ENCODE results near the gene PLCB1.

The PLCB1 gene

DNA sequence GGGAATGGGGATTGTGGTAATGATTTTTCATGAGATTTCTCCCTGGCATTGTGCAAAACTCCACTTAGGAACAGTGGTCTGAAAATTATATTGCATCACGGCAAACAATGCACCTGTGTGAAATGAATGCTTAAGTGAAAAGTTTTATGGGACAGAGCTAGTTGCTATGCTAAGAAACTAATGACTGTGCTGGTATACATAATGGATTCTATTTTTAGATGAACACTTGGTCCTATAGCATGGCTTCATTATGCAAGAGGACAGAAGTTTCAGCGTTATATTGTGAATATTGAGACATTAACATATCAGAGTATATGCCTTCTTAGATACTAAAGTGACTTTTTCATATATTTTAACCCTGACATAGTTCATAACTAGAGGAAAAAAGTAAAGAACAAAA, 30.5 kb downstream of the PLCB1 start:
- Mint-ChIP-seq H3K4me1 (ENCODE audit: low read depth) (peaks cover 7% of the 10 kb centered on the region), H3K9me3 (ENCODE audit: low read depth) (no peaks in the 10 kb centered on the region), H3K36me3 (peaks cover 4% of the 10 kb centered on the region), H3K27me3 (peaks cover 2% of the 10 kb centered on the region), H3K27ac (no peak overlapping the region), H3K4me3 (no peak overlapping the region)

DNA sequence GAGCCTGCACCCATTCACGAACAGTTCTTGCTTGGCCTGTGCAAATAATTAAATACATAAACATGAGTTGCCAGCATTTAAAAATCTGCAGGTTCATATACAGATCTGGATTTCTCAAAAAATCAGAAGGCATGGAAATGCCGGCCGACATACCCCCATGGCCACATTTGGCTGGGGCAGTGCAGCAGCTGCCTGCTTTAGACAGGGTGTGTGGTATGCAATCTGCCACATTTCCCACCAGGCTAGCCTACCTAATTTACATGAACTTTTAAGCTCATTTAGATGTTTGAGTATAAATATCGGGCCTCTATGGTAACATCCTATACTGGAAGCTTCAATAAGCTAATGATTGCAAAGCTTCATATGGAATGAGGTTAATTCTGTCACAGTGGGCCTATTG, 31.5 kb downstream of the PLCB1 start:
- peaks cover 7% of the 10 kb centered on the region for H3K4me1 Mint-ChIP-seq (ENCODE audit: low read depth)
- no peaks in the 10 kb centered on the region for H3K36me3 Mint-ChIP-seq
- no peak overlapping the region for H3K4me3 Mint-ChIP-seq
- H3K9me3 Mint-ChIP-seq (ENCODE audit: low read depth) = no peaks in the 10 kb centered on the region
- H3K27ac Mint-ChIP-seq = no peak overlapping the region
- no peaks in the 10 kb centered on the region for H3K27me3 Mint-ChIP-seq

DNA sequence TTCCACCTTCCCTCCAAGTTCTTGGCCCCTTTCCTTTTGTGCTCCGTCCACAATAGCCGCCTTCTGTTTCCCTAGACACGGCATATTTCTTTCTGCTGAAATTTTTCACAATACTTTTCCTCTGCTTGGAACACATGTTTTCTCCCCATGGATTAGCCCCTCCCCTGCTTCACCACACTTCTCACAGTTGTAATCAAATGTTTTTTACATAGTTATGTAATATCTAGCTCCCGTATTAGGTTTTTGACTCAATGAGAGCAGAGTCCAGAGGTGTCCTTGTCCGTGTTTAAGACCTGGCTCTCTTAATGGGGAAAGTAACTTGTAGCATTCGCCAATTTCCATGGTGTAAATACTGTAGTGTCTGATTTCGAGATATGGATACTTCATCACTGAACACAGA, 34.7 kb downstream of the PLCB1 start:
- Mint-ChIP-seq H3K4me1 (ENCODE audit: low read depth) (peaks cover under 1% of the 10 kb centered on the region), H3K36me3 (no peaks in the 10 kb centered on the region), H3K27me3 (no peaks in the 10 kb centered on the region), H3K4me3 (no peak overlapping the region), H3K9me3 (ENCODE audit: low read depth) (no peaks in the 10 kb centered on the region), H3K27ac (no peak overlapping the region)

DNA sequence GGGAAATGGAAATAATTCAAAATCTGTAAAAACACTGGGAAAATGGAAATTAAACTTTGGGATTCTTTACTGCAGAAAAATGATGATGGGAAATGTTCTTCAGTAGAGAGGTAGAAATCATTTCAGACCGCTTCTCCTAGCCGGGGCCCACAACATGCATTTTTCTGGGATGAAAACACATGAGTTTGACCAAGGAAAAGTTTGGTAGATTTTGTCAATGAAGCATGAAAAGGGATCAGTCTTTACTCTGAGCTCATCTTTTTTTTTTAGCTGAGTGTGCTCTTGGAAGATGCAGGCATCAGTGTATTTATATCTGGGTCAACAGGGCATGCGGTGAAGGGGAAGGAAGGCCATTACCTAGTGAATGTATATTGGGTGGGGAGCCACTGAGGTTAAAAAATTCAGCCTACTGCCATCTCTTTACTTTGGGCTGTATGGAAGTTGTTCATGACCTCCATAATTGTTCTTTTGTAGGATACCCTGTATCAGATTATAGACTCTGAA, 36.8 kb downstream of the PLCB1 start:
- H3K36me3 Mint-ChIP-seq = no peaks in the 10 kb centered on the region
- H3K27me3 Mint-ChIP-seq = no peaks in the 10 kb centered on the region
- no peaks in the 10 kb centered on the region for H3K4me1 Mint-ChIP-seq (ENCODE audit: low read depth)
- H3K4me3 Mint-ChIP-seq = no peak overlapping the region
- H3K9me3 Mint-ChIP-seq (ENCODE audit: low read depth) = no peaks in the 10 kb centered on the region
- no peak overlapping the region for H3K27ac Mint-ChIP-seq

DNA sequence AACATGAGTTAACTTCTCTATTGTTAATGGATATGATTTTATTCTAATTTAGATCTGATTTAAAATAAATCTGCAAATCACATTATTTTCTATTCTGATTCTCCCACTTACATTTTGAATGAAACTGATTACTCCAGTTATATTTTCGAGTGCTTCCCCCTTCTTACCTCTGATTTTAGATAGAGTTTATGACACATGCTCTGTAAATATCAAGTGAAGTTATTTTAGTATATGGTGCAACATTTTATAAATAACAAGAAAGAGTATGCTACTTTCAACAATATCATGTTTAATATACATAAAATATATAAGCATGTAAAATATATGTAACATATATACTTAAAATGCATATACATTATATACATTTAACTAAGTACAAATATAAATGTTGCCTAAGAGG, 38.9 kb downstream of the PLCB1 start:
- H3K36me3 Mint-ChIP-seq = no peaks in the 10 kb centered on the region
- H3K27me3 Mint-ChIP-seq = no peaks in the 10 kb centered on the region
- no peak overlapping the region for H3K27ac Mint-ChIP-seq
- H3K4me1 Mint-ChIP-seq (ENCODE audit: low read depth) = no peaks in the 10 kb centered on the region
- no peaks in the 10 kb centered on the region for H3K9me3 Mint-ChIP-seq (ENCODE audit: low read depth)
- no peak overlapping the region for H3K4me3 Mint-ChIP-seq

DNA sequence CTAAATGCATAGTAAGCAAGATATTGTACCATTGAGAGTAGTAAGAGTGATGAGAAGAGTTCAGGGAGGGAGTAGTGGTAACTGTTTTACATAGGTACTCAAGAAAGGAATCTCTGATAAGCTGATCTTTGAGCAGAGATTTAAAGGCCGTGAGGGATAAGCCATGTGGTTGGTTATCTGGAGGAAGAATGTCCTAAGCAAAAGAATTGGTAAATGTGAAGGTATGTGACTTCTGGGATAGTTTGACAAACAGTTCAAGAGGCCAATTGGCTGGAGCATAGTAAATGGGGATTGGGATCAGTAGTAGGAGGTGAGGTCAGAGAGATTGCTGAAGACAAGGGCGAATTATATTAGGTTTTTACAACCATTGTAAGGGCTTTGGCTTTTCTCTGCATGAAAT, 40.1 kb downstream of the PLCB1 start:
- H3K4me3 Mint-ChIP-seq = no peak overlapping the region
- H3K36me3 Mint-ChIP-seq = no peaks in the 10 kb centered on the region
- H3K9me3 Mint-ChIP-seq (ENCODE audit: low read depth) = no peaks in the 10 kb centered on the region
- no peaks in the 10 kb centered on the region for H3K27me3 Mint-ChIP-seq
- H3K27ac Mint-ChIP-seq = no peak overlapping the region
- no peaks in the 10 kb centered on the region for H3K4me1 Mint-ChIP-seq (ENCODE audit: low read depth)

DNA sequence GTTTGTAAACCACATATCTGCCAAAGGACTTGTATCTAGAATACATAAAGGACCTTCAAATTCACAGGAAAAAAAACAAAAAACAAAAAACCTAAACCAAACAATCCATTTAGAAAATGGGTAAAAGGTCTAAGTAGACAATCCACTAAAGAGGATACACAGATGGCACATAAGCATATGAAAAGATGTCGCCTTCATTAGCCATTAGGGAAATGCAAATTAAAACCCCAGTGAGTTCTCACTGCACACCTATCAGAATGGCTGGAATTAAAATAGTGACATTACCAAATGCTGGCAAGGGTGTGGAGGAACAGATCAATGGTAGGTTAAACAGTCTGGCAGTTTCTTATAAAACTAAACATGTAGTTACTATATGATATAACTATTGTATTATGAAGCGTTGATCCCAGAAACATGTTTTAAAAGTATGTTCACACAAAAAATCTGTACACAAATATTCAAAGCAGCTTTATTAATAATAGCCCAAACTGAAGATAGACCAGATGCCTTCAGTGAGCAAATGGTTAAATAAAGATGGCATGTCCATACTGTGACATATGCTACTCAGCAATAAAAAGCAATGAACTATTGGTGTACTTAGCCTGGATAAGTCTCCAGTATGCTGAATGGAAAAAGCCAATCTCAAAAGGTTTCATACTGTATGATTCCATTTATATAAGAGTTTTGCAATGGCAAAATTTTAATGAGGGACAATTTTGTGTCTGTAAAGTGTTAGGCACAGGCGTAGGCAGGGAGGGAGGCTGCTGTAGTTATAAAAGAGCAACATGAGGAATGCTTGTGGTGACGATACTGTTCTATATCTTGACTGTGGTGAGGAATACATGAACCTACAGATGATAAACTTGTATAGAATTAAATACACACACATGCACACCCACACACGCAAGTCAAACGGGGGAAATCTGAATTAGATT, 43.9 kb downstream of the PLCB1 start:
- Mint-ChIP-seq H3K4me3 (no peak overlapping the region), H3K4me1 (ENCODE audit: low read depth) (no peaks in the 10 kb centered on the region), H3K36me3 (no peaks in the 10 kb centered on the region), H3K9me3 (ENCODE audit: low read depth) (no peaks in the 10 kb centered on the region), H3K27me3 (no peaks in the 10 kb centered on the region), H3K27ac (no peak overlapping the region)

DNA sequence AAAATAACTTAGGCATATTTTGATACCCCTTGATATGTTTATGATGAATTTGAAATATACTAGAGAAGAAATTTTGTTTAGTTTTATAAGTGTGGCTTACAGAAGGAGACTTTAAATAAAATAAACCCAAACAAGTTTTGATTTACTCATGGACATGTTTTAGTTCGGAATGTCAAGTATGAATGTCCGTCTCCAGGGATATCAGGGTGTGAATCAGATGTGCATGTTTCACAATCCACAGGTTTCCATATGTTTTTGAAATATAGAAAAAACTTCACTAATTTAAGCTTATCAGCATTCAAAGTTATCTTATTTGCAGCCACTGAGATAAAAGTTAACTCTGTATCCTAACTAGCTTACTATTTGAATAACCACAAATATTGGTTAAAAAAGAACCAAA, 51.5 kb downstream of the PLCB1 start:
- Mint-ChIP-seq H3K4me1 (ENCODE audit: low read depth) (no peaks in the 10 kb centered on the region), H3K36me3 (no peaks in the 10 kb centered on the region), H3K27me3 (peaks cover 1% of the 10 kb centered on the region), H3K4me3 (no peak overlapping the region), H3K27ac (no peak overlapping the region), H3K9me3 (ENCODE audit: low read depth) (no peaks in the 10 kb centered on the region)

DNA sequence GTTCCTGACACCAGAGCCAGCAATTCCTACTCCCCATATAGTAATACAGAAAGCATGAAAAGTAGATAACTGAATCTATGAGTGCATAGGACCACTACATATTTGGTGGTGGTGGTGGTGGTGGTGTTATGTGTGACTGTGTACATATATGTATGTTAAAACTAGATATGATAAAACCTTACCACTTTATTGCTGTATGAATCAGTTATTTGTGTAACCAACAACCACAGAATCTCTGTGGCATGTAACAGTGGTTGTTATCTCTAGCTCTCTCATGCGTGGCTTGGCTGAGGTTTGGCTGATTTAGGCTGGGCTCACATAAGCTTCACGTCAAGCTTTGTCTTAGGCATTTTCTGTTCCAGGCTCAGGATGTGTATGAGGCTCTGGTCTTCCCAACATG, 55.7 kb downstream of the PLCB1 start:
- Mint-ChIP-seq H3K4me3 (no peak overlapping the region), H3K9me3 (ENCODE audit: low read depth) (no peaks in the 10 kb centered on the region), H3K36me3 (no peaks in the 10 kb centered on the region), H3K27ac (no peak overlapping the region), H3K27me3 (peaks cover 3% of the 10 kb centered on the region), H3K4me1 (ENCODE audit: low read depth) (no peaks in the 10 kb centered on the region)

DNA sequence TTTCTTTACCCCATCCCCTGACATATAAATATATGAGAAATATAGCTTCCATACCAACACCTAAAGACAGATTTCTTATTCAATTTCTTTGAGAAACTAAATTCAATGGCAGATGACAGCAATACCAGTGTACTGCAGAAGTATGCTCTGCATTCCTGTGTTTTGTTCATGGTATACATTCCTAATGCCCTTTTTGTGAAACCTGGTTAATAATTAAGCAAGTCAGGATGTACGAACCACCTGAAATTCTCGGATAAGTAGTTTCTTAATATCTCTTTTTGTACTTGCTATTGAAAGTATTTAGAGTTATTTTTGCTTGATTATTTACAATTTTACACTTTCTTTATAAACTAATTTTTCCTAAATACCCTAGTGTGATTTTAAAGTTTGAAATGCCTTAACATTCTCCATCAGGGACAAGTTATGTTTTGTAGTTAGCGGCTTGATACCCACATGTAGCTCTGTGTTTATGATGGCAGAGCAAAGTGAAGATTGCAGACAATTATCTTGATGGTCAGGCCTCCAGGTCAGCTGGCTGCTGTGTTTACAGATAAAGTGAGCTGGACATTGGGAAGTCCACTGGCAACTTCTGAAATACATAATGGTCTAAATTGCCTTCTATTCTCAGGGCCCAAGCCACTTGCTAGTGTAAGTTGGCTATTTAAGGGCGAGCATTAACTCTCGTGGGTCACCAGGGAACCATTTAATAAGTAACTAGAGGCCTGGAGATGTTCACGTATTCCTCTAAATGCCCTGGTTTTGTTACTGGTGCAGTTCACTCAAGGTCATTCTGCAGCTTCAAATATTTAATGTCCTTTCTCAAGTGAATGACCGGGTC, 58.2 kb downstream of the PLCB1 start:
- peaks cover 13% of the 10 kb centered on the region for H3K9me3 Mint-ChIP-seq (ENCODE audit: low read depth)
- no peaks in the 10 kb centered on the region for H3K36me3 Mint-ChIP-seq
- H3K4me1 Mint-ChIP-seq (ENCODE audit: low read depth) = no peaks in the 10 kb centered on the region
- peaks cover 3% of the 10 kb centered on the region for H3K27me3 Mint-ChIP-seq
- no peak overlapping the region for H3K27ac Mint-ChIP-seq
- no peak overlapping the region for H3K4me3 Mint-ChIP-seq

DNA sequence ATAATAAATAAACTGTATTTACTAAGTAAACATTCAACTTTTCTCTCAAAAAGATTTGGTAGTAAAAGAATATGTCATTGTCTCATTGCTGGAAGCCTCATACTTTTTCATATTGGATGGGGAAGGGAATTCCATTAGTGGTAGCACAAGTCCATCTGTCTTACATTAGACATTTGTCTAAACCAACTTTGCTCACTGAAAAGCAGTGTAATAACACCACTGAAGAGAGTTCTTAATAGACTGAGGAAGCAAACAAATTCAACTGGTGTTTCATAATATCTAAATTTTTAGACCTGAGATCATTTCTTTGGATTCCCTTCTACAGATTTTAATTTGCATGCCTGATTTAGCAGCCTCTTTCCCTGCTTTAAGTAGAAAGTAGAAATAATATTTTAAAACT, 62.7 kb downstream of the PLCB1 start:
- Mint-ChIP-seq H3K36me3 (no peaks in the 10 kb centered on the region), H3K27me3 (no peaks in the 10 kb centered on the region), H3K27ac (no peak overlapping the region), H3K4me1 (ENCODE audit: low read depth) (no peaks in the 10 kb centered on the region), H3K4me3 (no peak overlapping the region), H3K9me3 (ENCODE audit: low read depth) (peaks cover 16% of the 10 kb centered on the region)

DNA sequence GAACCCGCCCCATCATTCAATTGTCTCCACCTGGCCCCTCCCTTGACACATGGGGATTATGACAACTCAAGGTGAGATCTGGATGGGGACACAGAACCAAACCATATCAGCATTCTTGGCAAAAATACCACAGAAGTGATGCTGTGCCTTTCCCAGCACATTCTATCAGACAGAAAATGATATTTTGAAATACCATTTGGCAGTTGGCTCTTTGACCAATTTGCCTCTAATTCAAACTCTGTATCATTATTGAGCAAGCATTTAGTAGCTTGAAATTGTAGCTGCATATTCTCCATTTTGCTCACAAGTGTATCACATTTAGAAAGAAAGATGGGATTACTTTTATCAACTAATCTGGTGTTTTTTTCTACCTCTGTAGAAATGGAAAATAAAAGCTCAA, 64.0 kb downstream of the PLCB1 start:
- Mint-ChIP-seq H3K9me3 (ENCODE audit: low read depth) (peaks cover 16% of the 10 kb centered on the region), H3K4me1 (ENCODE audit: low read depth) (no peaks in the 10 kb centered on the region), H3K36me3 (no peaks in the 10 kb centered on the region), H3K27me3 (no peaks in the 10 kb centered on the region), H3K27ac (no peak overlapping the region), H3K4me3 (no peak overlapping the region)

DNA sequence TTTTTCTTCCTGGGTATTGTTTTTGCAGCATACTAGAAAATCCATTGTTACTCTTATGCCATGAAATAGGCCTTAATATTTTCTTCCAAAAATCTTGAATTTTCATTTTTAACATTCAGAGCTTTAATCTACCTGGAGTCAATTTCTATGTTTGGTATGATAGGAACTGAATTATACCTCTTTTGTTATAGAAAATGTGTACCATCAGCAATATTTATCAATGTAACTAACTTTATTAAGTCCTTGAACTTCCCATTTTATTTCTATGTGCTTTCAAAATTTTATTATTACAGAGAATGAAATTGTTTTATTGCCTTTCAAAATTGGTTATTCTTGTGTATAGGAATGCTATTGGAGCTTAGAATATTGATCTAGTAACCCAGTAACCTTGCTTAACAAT, 68.2 kb downstream of the PLCB1 start:
- Mint-ChIP-seq H3K27ac (no peak overlapping the region), H3K36me3 (no peaks in the 10 kb centered on the region), H3K4me3 (no peak overlapping the region), H3K27me3 (peaks cover 2% of the 10 kb centered on the region), H3K4me1 (ENCODE audit: low read depth) (no peaks in the 10 kb centered on the region), H3K9me3 (ENCODE audit: low read depth) (peaks cover 3% of the 10 kb centered on the region)

DNA sequence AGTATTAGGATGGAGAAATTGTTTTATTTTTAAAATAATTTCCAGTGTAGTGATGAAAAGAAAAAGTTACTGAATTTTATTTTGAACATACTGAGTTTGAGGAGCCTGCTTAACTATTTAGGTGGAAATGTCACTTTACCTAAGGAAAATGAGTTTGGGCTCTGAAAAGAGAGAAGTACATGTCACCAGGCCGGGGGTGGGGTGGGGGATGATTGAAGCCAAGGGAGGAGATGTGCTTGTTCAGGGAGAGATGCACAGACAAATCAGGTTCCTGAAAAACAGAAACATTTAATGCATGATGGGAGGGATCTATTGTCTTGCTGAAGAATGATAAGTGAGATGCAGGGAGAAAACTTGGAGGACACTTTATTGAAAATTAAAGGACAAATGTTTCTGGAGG, 71.3 kb downstream of the PLCB1 start:
- Mint-ChIP-seq H3K27me3 (peaks cover 2% of the 10 kb centered on the region), H3K9me3 (ENCODE audit: low read depth) (no peaks in the 10 kb centered on the region), H3K4me3 (no peak overlapping the region), H3K36me3 (no peaks in the 10 kb centered on the region), H3K4me1 (ENCODE audit: low read depth) (no peaks in the 10 kb centered on the region), H3K27ac (no peak overlapping the region)

DNA sequence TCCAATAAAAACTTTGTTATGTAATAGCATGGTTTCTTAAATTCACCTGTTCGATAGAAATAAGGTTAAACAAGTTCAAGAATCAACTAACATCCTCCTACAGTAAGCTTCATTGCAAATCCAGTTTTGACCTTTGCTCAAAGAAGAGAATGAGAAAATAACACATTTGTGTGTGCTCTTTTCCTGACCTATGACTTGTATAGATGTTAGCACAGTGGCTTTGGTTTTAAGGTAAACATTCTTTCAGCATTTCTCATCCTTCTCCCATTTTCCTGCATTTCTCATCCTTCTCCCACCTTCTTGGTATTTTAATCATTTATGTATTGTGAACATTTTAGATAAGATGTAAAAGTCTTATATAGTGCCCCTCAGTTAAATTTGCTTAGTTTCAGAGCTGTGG, 73.9 kb downstream of the PLCB1 start:
- H3K36me3 Mint-ChIP-seq = no peaks in the 10 kb centered on the region
- H3K27ac Mint-ChIP-seq = no peak overlapping the region
- no peak overlapping the region for H3K4me3 Mint-ChIP-seq
- no peaks in the 10 kb centered on the region for H3K9me3 Mint-ChIP-seq (ENCODE audit: low read depth)
- peaks cover 2% of the 10 kb centered on the region for H3K27me3 Mint-ChIP-seq
- H3K4me1 Mint-ChIP-seq (ENCODE audit: low read depth) = no peaks in the 10 kb centered on the region

Data from activated naive CD8-positive, alpha-beta T cell (primary cell).